ENCODE data around the gene PALM.
"Not testable (repeated sequence)": the region's sequence is repeated elsewhere in the genome, so short reads cannot be mapped to it uniquely, and the experiment has no call there.

The PALM gene

GRCh38 chr19:709196-709964, 645 bp downstream of the PALM start:
- no peak for DNase-seq

DNA sequence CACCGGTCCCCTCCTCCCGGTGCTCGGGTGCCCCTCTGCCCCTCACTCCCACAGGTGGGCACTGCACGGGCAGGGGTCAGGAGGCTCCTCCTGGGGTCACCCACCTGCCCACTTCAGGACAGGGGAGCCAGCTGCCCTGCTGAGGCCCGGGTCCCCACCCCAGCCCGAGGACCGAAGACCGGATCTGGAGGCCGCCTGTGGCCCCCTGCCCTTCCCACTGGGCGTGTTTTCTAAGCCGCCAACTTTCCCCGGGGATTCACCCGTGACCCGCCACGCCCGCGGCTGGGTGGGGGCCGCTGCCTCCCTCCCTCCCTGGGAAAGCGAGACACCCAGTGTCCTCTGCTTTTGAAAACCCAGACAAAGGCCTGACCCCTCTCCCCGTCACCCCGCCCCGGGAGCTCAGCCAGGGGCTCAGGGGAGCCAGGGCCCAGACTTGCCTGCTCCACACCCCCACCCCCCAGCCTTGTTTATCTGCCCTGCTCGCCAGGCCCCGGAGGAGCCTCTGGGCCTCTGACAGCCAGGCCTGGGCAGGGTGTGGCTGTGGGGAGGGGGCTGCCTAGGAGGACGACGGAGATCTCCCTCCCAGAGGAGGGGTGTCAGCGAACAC, 1.3 kb downstream of the PALM start:
- no peak for DNase-seq

GRCh38 chr19:710767-711166, 2.0 kb downstream of the PALM start:
- DNase-seq, result no peak

DNA sequence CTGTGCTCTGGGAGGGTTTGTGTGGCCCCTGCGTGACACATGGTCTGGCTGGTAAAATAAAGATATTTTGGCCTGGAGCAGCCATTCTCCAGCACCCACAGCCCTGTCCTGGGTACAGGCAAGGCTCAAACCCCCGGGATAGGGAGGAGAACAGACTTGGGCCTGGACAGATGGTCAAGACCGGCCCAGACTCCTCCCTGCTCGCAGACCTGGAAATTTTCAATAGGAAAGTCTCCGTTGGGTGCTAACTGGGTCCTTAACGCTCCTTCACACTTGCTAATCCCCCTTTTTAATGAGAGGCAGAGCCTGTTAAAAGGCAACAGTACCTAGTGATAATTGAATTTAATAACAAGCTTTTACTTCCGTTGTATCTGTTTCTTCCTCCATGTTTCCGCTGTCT, 2.5 kb downstream of the PALM start:
- no peak for DNase-seq

DNA sequence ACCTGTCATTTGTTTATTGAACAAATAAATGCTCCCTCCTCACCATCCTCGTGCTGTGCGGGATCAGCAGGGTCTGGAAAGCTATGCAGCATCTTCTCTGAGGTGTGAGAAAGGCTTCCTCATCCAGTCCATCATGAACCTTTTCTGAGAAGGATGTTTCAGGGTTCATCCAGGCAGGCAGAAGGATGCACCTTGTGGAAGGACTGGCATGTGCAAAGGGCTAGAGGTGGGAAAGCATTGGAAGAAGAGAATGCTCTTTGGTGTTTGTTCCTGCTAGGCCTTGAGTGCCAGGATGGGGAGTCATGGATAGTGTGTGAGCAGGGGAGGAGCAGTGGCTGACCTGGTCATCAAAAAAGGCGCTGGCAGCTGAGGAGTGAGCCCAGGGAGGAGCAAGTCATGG, 6.6 kb downstream of the PALM start:
- no peak for DNase-seq

DNA sequence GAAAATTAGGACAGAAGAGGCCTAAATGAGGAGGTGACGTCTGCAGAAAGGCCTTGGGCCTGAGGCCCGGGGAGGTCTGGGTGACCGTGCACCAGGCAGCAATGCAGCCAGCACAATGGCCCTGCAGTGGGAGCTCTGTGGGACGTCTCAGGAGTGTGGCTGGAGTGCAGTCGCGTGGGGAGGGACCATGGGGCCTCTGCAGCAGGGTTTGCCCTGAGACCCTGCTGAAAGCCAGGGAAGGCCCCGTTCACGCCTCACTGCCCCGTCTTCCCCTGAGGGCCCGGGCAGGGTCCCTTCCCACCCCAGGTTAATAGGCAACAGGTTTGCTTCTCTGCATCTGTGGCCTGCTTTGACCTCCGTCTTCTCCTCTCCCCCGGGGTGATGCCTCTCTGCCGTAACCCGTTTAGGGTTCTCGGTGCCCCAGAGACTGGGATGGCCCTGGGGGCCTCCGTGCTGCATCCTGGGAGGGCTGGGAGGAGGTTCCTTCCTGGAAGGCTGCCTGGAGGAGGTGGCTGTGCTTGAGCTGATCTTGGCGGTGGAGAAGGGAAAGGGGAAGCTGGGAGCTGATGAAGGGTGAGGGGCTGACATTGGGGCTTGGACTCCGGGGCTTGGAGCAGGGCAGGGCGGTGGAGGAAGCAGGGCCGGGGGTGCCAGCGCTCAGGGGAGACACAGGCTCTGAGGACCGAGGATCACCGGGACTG, 9.7 kb downstream of the PALM start:
- no peak for DNase-seq

DNA sequence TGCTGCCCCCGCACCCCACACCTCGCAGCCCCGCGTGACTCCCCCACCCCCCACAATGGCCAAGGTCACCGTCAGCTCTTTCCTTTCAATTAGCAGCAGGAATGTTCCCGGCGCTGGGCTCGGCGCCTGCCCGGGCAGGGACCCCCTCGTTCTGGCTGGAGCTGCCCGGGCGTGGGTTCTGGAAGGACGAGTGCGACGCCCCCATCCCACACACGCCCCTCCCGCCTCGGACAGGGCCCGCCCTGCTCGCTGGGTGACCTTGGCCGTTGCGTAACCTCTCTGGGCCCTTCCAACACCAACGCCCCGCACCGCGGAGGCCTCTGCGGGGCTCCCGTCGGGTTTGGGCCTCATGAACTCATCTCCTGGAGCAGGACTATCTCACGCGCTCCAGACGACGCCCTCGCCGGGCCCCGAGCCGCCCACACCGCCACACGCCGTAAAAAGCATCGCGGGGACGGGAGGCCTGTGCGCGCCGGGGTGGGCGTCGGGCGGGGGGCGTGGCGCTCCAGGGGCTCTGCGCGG, 10.3 kb downstream of the PALM start:
- DNase-seq, result no peak

DNA sequence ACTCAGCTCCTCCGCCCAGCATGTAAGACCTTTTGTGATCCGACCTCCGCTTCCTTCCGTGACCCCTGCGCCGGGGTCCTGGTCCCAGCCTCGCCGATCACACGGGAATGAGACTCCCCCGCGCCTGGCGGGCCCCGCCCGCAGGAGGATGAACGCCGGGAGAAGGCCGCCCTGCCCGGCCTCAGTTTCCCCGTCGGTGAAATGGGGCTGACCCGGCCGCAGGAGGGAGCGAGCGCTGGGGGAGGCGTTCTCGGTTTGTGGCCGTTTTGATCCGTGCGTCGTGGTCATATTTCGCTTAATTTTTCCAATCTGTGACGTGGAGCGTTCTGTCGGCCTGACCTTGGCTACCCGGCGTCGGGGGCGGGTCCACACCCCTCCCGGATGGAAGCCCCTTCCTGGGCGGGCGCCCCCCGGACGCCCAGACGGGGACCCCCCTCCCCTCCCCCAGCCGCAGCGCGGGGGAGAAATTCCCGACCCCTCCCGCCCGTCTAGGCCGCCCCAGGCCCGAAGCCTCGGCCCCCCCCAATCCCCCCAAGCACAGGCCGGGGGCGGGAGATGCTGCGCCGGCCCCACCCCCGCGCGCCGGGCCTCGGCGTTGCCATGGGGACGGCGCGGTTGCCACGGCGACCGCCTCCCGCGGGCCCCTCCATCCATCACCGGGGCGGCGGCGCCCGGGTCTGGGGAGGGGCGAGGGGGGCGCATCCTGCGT, 11.1 kb downstream of the PALM start:
- peak; percentile 20 for DNase-seq

DNA sequence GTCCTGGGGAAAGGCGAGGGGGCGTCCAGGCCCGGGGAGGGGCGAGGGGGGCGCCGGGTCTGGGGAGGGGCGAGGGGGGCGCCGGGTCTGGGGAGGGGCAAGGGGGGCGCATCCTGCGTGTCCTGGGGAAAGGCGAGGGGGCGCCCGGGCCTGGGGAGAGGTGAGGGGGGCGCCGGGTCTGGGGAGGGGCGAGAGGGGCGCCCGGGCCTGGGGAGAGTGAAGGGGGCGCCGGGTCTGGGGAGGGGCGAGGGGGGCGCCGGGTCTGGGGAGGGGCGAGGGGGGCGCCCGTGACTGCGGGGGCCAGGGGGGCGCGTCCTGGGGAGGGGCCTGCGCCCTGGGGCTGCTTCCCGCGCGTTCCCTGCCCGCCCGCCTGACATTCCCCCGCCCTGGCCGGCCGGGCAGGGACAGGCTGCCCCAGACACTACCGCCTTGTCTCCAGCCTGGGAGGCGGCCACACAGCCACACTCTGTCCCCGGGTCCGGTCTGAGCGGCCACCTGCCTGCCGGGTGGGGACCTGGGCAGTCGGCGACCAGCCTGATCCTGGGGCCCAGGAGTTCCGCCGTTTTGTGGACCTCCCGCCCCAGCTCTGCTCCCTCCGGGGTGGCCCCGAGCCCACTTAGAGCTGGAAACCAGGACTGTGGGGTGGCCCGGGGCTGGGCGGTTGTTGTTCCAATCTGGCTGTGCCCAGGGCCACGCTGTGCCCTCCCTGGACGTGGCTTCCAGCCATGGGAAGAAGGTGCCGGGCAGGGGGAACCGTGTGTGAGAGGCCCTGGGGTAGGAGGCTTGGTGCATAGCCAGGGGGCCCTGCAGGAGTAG, 11.8 kb downstream of the PALM start:
- no peak for DNase-seq

- DNase-seq, result no peak
Observed at GRCh38 chr19:722553-723101, 13.9 kb downstream of the PALM start.

DNA sequence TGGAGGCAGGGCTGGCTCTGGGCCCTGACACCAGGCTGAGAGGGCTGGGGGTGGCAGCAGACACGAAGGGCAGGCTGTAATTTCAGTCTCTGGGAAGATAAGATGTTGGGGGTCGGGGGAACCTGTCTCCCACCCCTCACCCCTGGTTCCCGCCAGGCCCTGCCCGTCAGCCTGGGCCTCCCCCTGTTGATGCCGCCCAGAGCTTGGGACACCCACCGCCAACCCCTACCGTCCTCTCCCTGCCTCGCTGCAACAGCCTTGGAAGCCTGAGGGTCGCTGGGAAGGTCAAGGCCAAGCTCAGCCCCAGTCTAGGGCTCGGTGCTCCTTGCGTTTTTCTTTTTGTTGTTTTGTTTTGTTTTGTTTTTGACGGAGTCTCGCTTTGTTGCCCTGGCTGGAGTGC, 14.5 kb downstream of the PALM start:
- no peak for DNase-seq

GRCh38 chr19:723714-724113, 15.0 kb downstream of the PALM start:
- no peak for DNase-seq

GRCh38 chr19:725461-726089, 16.8 kb downstream of the PALM start:
- DNase-seq, result no peak

GRCh38 chr19:726993-727956, 18.5 kb downstream of the PALM start:
- DNase-seq, result no peak

GRCh38 chr19:728011-728410, 19.3 kb downstream of the PALM start:
- no peak for DNase-seq

DNA sequence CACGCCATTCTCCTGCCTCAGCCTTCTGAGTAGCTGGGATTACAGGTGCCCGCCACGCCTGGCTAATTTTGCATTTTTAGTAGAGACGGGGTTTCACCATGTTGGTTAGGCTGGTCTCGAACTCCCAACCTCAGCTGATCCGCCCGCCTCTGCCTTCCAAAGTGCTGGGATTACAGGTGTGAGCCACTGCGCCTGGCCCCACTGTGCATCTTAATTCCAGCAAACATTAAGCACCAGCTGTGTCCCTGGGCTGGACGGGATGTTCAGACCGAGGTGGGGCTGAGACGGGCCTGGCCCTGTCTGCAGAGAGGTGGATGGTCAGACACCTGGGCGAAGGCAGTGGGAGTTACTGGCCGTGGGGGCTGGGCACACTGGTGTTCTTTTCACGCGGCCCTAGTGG, 20.8 kb downstream of the PALM start:
- not testable (repeated sequence) for DNase-seq

DNA sequence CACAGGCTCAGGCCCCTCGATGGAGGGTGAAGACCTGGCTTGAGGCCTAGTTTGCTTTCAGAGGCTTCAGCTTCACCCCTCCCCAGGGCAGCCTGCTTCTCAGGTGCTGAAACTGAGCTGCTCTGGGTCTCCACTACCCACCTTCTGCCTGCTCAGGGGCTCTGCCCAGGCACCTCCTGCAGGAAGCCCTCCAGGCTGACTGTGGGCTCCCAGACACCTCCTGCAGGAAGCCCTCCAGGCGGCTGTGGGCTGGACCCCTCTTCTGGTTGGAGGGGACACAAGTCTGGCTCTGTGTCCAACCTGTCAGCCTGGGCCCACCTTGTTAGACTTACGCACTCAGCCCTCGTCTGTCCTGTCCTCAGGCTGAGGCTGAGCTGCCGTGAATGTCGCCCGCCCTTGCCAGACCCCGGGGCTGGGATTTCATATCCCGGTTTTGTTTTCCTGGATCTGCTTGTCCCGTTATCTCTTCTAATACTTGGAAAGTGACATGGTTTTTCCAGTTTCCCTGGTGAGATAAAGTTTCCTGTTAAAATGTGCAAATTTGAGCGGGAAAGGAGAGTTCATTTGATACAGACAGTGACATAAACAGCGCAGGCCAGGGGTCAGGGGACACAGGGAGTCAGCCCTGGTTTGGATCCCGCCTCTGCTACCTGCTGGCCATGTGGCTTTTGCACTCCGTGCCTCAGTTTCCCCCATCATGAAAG, 21.4 kb downstream of the PALM start:
- no peak for DNase-seq

DNA sequence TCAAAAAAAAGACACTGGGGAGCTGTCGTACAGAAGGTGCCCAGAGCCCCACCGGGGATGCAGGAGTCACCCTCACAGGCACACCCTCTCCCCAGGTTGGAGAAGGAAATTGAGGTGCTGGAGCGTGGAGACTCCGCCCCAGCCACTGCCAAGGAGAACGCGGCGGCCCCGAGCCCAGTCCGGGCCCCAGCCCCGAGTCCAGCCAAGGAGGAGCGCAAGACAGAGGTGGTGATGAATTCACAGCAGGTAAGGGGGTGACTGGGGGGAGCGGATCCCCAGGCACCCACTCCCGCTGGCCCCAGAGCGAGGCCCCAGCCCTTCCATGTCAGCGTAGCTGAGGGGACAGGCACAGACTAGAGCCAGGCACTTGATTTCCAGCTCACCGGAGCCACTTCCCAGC, 22.3 kb downstream of the PALM start:
- DNase-seq, result no peak

GRCh38 chr19:732148-733069, 23.7 kb downstream of the PALM start:
- DNase-seq, result no peak

Data from NCI-H748 treated with DMSO at 0.1 percent for 48 hours (cell line).